ENCODE data around the gene CDC20. TPM values are rescaled to one million over a fixed set of nuclear protein-coding genes. Genes with fewer than 3 reads are reported as not detected.

The CDC20 gene
- total RNA-seq, 1 experiment from 2014 or later, result 215 TPM

GRCh38 chr1:43329995-43330751 is 28.6 kb upstream of the CDC20 start:
- Histone ChIP-seq H3K27me3 (ENCODE audit: control insufficient read depth, insufficient read depth, low read length) (no peaks in the 10 kb centered on the region), H3K4me3 (ENCODE audit: low read depth in 2 of 2, low read length in 2 of 2) (no peak overlapping the region), H3K27ac (ENCODE audit: low read length) (no peak overlapping the region), H3K9me3 (ENCODE audit: control insufficient read depth, insufficient read depth, low read depth, low read length) (no peaks in the 10 kb centered on the region), H3K4me1 (ENCODE audit: control insufficient read depth, insufficient read depth, low read length) (no peaks in the 10 kb centered on the region), H3K36me3 (ENCODE audit: control insufficient read depth, insufficient read depth, low read length) (no peaks in the 10 kb centered on the region)
- DNase-seq (ENCODE audit: low read depth, low spot score), result no peak
- TF ChIP-seq REST (IDR thresholded peaks at IDR 0.05; ENCODE audit: insufficient read depth in 1 of 2, low read depth in 2 of 2, low read length in 1 of 2), result no peak
- intact Hi-C loops (cut with micrococcal nuclease; ENCODE audit: unreplicated experiment), result no loop called here
- in situ Hi-C loops (cut with HindIII; ENCODE audit: low pct_unique_long_range_greater_than_20kb, low sequenced_read_pairs), result no loop called here
- BruUV-seq (replicated peaks), result no TSS peak
- POLR2A ChIA-PET, result interaction anchor here (1.1 kb wide), 1 partner anchor 9 kb away, joined by 3 read pairs; no protein-coding TSS in a partner anchor
- CTCF ChIA-PET, result no interaction called here
- no peak for ATAC-seq

- ATAC-seq (no peak), DNase-seq (ENCODE audit: low read depth, low spot score) (no peak)
- H3K9me3 ChIP-seq (ENCODE audit: control insufficient read depth, insufficient read depth, low read depth, low read length), result no peaks in the 10 kb centered on the region
- no TSS peak for BruUV-seq (replicated peaks)
- POLR2A ChIA-PET, result no interaction called here
- H3K27ac ChIP-seq (ENCODE audit: low read length), result no peak overlapping the region
- CTCF ChIA-PET, result interaction anchor here (0.8 kb wide), 1 partner anchor 14 kb away, joined by 3 read pairs; no protein-coding TSS in a partner anchor
- no peaks in the 10 kb centered on the region for H3K36me3 ChIP-seq (ENCODE audit: control insufficient read depth, insufficient read depth, low read length)
- intact Hi-C loops (cut with micrococcal nuclease; ENCODE audit: unreplicated experiment) (no loop called here), in situ Hi-C loops (cut with HindIII; ENCODE audit: low pct_unique_long_range_greater_than_20kb, low sequenced_read_pairs) (no loop called here)
- no peaks in the 10 kb centered on the region for H3K4me1 ChIP-seq (ENCODE audit: control insufficient read depth, insufficient read depth, low read length)
- no peaks in the 10 kb centered on the region for H3K27me3 ChIP-seq (ENCODE audit: control insufficient read depth, insufficient read depth, low read length)
- no peak overlapping the region for H3K4me3 ChIP-seq (ENCODE audit: low read depth in 2 of 2, low read length in 2 of 2)
- TF ChIP-seq REST (IDR thresholded peaks at IDR 0.05; ENCODE audit: insufficient read depth in 1 of 2, low read depth in 2 of 2, low read length in 1 of 2) (no peak), CTCF (IDR thresholded peaks at IDR 0.05) (no peak), SIN3A (IDR thresholded peaks at IDR 0.05; ENCODE audit: borderline replicate concordance, insufficient read depth, low read depth, low read length) (no peak), TCF7L2 (IDR thresholded peaks at IDR 0.05; ENCODE audit: low read depth, low read length) (no peak), POLR2AphosphoS5 (IDR thresholded peaks at IDR 0.05; ENCODE audit: low read depth, low read length) (no peak)
Measured at GRCh38 chr1:43331688-43332087, 27.1 kb upstream of the CDC20 start.

Measured in Panc1 (cell line).